HG02678 (cell line): ENCODE data around the gene ARHGAP22.
A peak's percentile ranks its signal among the peaks of the same experiment; 100 is the strongest.

ENCODE experiments used
- ATAC-seq: cut with Tn5 transposase; IDR thresholded peaks from one replicate; pipeline ENCODE4 v1.9.1; 2021; ENCODE audit warnings: mild to moderate bottlenecking, moderate library complexity; ENCODE audit not compliant: unreplicated experiment

The ARHGAP22 gene

DNA sequence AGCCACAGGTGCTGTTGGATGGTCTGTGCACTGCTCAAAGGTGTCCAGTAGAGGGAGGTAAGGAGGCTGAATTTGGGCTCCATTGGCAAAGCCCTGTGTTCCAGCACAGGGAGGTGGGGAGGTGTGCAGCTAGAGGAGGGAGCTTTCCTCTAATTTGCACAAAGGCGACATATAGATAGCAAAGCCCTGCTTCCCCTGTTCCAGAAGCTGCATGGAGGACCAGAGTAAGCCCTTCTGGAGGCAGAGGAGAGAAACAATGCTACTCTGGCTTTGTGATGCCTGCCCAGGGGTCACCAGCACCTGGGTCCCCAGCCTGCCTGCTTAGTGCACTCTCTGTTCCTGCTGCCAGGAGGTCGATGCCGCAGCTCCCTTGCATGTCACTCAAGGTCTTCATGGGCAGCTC is 3.4 kb upstream of the ARHGAP22 start:
- ATAC-seq, result peak; percentile 85

- ATAC-seq, result no peak
These were observed 2.7 kb upstream of the ARHGAP22 start for GRCh38 chr10:48607356-48608278.

GRCh38 chr10:48606530-48607355 is 1.9 kb upstream of the ARHGAP22 start:
- no peak for ATAC-seq

DNA sequence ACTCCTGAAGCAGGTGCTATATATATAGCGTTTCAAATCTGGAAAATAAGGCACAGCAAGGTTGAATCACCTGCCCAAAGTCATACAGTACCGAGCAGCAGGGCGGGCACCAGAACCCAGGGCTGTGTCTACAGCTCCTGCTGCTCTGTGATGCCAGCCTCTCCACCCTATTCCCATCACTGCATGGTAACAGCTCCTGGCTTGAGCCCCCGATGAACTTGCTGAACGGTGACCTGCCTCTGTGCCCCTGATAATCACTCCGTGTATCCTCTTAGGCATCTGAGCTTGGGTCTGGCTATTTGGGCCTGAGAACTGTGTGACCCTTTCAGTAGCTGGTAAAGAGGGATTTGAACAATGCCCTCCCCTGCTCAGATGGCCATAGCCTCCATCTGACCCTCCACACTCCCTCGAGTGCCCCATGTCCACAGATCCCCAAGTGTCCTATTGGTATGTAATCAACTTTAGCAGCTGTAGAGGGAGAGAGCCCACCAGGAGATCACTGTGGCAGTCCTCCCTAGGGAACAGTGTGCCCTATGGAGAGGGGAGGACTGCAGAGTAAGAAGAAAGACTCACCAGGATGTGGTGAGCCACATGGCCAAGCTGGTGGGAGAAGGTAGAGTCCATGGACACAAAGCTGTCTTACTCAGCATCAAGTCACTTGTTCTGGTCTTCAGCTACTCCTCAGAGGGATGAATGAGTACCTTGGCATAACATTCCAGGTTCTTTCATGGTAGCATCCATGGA is 1.1 kb upstream of the ARHGAP22 start:
- no peak for ATAC-seq

DNA sequence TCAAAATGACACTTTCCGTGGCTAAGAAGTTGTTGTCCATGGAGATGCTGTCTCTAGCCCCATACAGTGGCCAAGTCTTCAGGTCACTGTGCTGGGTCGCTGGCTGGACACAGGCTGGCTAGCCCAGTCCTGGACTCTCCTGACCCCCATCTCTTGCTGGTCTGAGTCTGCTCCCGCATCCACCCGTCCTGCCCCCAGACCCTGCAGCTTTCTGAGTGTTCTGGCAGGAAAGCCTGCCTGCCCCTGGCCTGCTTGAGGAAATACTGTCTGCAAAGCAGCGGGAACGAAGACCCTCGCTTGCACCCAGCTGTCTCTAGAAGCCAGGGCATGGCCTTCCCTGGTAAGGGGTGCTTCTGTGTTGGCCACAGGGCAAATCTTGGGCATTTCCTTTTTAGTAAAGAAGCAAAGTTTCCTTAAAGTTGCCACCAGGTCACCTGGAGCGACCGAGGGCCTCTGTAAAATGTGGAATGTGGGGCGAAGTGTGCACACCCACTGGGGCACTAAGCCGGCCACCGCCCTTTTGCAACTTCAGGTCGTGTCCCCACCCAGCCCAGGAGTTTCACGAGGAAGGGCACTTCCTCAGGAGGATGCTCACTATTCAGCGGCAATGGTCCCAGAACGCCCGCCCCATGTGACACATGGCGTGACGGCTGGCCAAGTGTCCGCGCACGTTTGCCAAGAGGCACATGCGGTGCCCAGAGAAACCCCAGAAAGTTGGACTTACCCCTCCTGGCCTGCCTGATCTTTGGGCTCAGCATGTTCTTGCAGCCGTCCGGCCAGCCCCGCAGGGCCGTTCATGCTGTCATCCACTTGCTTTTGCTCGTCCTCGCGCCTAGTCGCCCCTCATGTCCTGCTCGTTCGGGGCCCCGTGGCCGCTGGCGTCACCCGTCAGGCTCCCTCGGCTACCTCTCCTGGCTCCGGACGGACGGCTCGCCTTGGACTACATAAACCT is 558 bp downstream of the ARHGAP22 start:
- ATAC-seq, result no peak

GRCh38 chr10:48603421-48604038 is 1.3 kb downstream of the ARHGAP22 start:
- ATAC-seq, result no peak

GRCh38 chr10:48602401-48603135 is 2.3 kb downstream of the ARHGAP22 start:
- no peak for ATAC-seq

- ATAC-seq, result no peak
These were observed 3.1 kb downstream of the ARHGAP22 start for GRCh38 chr10:48601789-48602188.

DNA sequence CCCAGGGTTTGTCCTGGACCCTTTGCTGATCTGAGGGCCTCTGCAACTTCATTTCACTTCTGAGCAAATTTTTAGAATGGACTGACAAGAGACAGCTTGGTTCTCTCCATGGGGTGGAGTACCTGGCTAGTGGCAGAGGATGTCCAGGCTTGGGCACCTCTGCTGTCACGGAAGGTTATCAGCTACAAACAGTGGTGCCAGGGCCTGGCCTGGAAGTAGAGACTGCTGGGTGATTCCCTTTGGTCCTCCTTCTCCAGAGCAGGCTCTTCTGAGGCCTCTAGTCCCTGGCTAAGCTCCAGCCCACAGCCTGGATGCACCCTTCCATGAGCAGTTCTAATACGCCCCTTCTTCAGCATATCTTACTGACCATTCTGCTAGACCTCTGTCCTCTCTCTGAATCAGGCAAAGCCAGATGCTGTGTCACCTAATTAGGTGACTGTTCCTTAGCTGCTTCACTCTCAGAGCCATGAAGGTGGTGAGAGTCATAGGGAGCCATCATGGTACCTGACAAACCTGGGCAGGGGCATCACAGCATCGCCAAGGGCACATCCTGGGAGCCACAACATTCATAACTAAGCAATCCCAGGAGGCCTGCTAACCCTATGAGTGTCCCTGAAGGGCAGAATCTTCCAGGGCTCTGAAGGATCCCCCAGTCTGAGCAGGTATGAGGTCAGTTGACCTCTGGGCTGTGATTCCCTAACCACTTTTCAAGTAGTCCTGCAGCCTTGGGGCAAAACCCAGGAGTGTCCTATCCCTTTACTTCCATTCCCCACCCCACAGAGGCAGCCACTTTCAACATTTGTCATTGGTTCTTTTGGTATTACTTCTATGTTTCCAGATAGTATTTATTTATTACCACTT is 4.0 kb downstream of the ARHGAP22 start:
- ATAC-seq, result no peak

GRCh38 chr10:48599830-48600134 is 5.1 kb downstream of the ARHGAP22 start:
- ATAC-seq, result no peak

GRCh38 chr10:48598936-48599829 is 5.7 kb downstream of the ARHGAP22 start:
- ATAC-seq, result no peak

DNA sequence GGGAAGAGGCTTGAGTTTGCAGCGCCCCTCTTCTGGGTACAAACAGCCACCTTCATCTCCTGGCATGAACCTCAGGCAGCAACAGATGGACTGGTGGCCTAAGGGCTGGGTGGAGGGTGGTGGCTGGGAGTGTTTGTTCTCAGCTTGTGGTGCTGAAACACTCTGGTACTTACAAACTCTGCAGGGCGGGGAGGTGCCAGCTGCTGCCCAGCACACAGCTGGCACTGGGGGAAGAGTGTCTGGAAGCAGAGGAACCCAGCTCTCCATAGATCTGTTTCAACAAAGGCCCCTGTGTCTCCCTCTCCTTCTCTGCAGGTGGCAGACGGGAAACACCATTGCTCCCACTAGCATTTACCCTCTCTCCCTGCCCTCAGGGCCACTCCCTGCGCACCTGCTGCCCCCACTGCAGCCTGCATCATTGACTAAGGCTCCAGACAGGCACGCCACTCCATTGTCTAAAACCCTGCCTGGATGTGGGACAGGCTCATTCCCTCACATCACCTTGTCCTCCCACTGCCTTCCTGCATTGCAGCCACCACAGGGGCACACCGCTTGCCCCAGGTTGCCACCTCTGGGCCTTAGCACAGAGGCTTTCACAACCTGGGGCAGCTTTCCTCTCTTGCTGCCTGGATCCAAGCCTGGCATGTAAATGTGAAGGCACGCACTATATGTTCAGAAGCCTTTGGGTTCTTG is 6.5 kb downstream of the ARHGAP22 start:
- no peak for ATAC-seq

GRCh38 chr10:48595539-48595932 is 9.3 kb downstream of the ARHGAP22 start:
- no peak for ATAC-seq

GRCh38 chr10:48594803-48595538 is 9.9 kb downstream of the ARHGAP22 start:
- ATAC-seq, result no peak

GRCh38 chr10:48594371-48594770 is 10.5 kb downstream of the ARHGAP22 start:
- no peak for ATAC-seq

DNA sequence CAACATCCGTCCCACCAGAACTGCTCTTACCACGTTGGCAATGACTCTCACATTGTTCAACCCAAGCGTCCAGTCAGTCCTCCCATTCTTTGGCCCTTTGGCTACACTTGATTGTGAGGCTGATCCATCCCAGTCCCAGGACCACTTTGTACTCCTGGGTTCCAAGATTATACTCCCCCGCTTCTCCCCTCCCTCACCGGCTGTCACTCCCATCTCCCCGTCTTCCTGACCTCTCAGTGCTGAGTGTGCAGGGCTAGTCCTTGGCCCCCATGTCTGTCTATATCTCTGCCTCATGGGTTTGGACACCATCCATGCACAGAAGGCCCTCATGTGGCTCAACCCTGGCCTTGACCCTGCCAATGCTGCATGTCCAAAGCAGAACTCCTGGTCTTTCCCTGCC is 12.5 kb downstream of the ARHGAP22 start:
- ATAC-seq, result no peak
